Kidney (tissue), 14 donors: ENCODE results near the gene POLR2C. TPM values are rescaled to one million over a fixed set of nuclear protein-coding genes. Genes with fewer than 3 reads are reported as not detected.

Experiments used
- DNase-seq, 5 donors: peaks; one replicate each; pipeline ENCODE4 v3.0.0-alpha.2; 2013 to 2020
- FAIRE-seq: peaks from 2 replicates; lab custom pipeline; 2012; peaks lifted over from hg19 to GRCh38; lab: Jason Lieb, UNC
- H3K27ac ChIP-seq, 2 donors: one replicate each; pipeline ENCODE4 v1.7.0; 2013; ENCODE audit warnings: low read depth in 2 of 2, low read length in 2 of 2, inconsistent platforms in 1 of 2
- H3K27me3 ChIP-seq: one replicate; pipeline ENCODE4 v1.7.1; 2013; ENCODE audit warnings: low read length, inconsistent platforms; ENCODE audit not compliant: control insufficient read depth, insufficient read depth
- H3K36me3 ChIP-seq, 3 donors: one replicate each; pipeline versions ENCODE4 v1.7.0 to v1.7.1; 2013; ENCODE audit warnings: low read length in 3 of 3, control low read depth in 1 of 3, inconsistent platforms in 1 of 3; ENCODE audit not compliant: insufficient read depth in 3 of 3, control insufficient read depth in 2 of 3
- H3K4me1 ChIP-seq, 3 donors: one replicate each; pipeline versions ENCODE4 v1.7.0 to v1.7.1; 2013; ENCODE audit warnings: low read length in 3 of 3, inconsistent platforms in 1 of 3, low read depth in 1 of 3; ENCODE audit not compliant: control insufficient read depth in 2 of 3, insufficient read depth in 2 of 3
- H3K4me3 ChIP-seq, 3 donors: one replicate each; pipeline versions ENCODE4 v1.7.0 to v1.8.1; 2013; ENCODE audit warnings: low read length in 3 of 3, control low read depth in 1 of 3, inconsistent platforms in 1 of 3
- H3K9ac ChIP-seq, 3 donors: one replicate each; pipeline versions ENCODE4 v1.7.0 to v1.7.1; 2013; ENCODE audit warnings: low read length in 3 of 3, control low read depth in 1 of 3, inconsistent platforms in 1 of 3
- H3K9me3 ChIP-seq, 3 donors: one replicate each; pipeline versions ENCODE4 v1.7.0 to v1.7.1; 2013; ENCODE audit warnings: low read length in 3 of 3, control low read depth in 1 of 3, inconsistent platforms in 1 of 3; ENCODE audit not compliant: control insufficient read depth in 2 of 3, insufficient read depth in 1 of 3
- CTCF ChIP-seq: IDR thresholded peaks from 3 replicates; pipeline ENCODE4 v1.5.1; 2012; ENCODE audit warnings: mild to moderate bottlenecking, moderate library complexity, borderline replicate concordance; ENCODE audit not compliant: insufficient read depth; ENCODE audit errors: extremely low read depth
- intact Hi-C: fragments of 100-400 bp; cut with DNase I; formaldehyde crosslinking; loops from one replicate; pipeline ENCODE4 v1.11.1; 2022
- polyA plus RNA-seq: library from polyadenylated mRNA; stranded (reverse); fragments of 350-450 nt; fragmentation: Illumina TruSeq; extraction: RNeasy Lipid Tissue Mini Kit (QIAGEN cat#74804); gene quantifications from one replicate; pipeline ENCODE4 v1.2.3, GENCODE V29; 2014; ENCODE audit warnings: low read depth, low replicate concordance; ENCODE audit not compliant: insufficient read depth
- total RNA-seq: library from RNA; stranded (reverse); fragmentation: NEBNext Ultra II Directional; extraction: Animal tissue kit (Norgen Biotek cat#: 25700); gene quantifications from one replicate; pipeline ENCODE4 v1.2.1, GENCODE V29; 2021
- donor health status: control.
- donor health status: control.
- donor health status: control.
- donor health status: control.
- donor health status: control.
- donor health status: DM: yes; HTN: yes; CAD: no.
- donor health status: Normal renal cell carcinoma (clear cell type).

POLR2C gene
- total and polyA plus RNA-seq, 2 donors from 2014 or later: 58.9 to 68.9 TPM

GRCh38 chr16:57508035-57508425, 45.6 kb downstream of the POLR2C start:
- Histone ChIP-seq H3K4me1 (peaks cover 2 to 11% (median 3%) of the 10 kb centered on the region in 3 donors), H3K9me3 (no peaks in the 10 kb centered on the region), H3K4me3 (no peak overlapping the region), H3K27ac (no peak overlapping the region), H3K9ac (no peak overlapping the region), H3K27me3 (no peaks in the 10 kb centered on the region), H3K36me3 (no peaks in the 10 kb centered on the region)
- FAIRE-seq (no peak), DNase-seq (peak in 1 of 5 donors; percentile 55)
- TF ChIP-seq CTCF: no peak
- intact Hi-C loops: no loop called here

GRCh38 chr16:57509231-57509923, 46.9 kb downstream of the POLR2C start:
- TF ChIP-seq CTCF: no peak
- Histone ChIP-seq H3K9ac (no peak overlapping the region), H3K27me3 (no peaks in the 10 kb centered on the region), H3K36me3 (peaks cover 0 to 3% (median 0%) of the 10 kb centered on the region in 3 donors), H3K9me3 (no peaks in the 10 kb centered on the region), H3K4me1 (peaks cover 6 to 21% (median 11%) of the 10 kb centered on the region in 3 donors), H3K27ac (no peak overlapping the region), H3K4me3 (no peak overlapping the region)
- DNase-seq: peak in 1 of 5 donors; percentile 49
- no peak for FAIRE-seq
- intact Hi-C loops: no loop called here

GRCh38 chr16:57510016-57510871, 47.8 kb downstream of the POLR2C start:
- Histone ChIP-seq H3K4me1 (peaks cover 6 to 26% (median 11%) of the 10 kb centered on the region in 3 donors), H3K36me3 (peaks cover 0 to 3% (median 0%) of the 10 kb centered on the region in 3 donors), H3K27ac (no peak overlapping the region), H3K9me3 (no peaks in the 10 kb centered on the region), H3K9ac (no peak overlapping the region), H3K27me3 (no peaks in the 10 kb centered on the region), H3K4me3 (no peak overlapping the region)
- TF ChIP-seq CTCF: no peak
- intact Hi-C loops: loop anchor here (10.0 kb wide), 1 partner anchor 95 kb away; no protein-coding TSS in a partner anchor
- DNase-seq: peak in 1 of 5 donors; percentile 50
- no peak for FAIRE-seq
